Fibroblast of skin of right quadriceps (primary cell): ENCODE data around the gene SORL1-AS1.
"Not testable (repeated sequence)": the region's sequence is repeated elsewhere in the genome, so short reads cannot be mapped to it uniquely, and the experiment has no call there.

Source experiments
- DNase-seq: peaks from one replicate; pipeline ENCODE4 v3.0.0-alpha.2; 2013

The SORL1-AS1 gene

DNA sequence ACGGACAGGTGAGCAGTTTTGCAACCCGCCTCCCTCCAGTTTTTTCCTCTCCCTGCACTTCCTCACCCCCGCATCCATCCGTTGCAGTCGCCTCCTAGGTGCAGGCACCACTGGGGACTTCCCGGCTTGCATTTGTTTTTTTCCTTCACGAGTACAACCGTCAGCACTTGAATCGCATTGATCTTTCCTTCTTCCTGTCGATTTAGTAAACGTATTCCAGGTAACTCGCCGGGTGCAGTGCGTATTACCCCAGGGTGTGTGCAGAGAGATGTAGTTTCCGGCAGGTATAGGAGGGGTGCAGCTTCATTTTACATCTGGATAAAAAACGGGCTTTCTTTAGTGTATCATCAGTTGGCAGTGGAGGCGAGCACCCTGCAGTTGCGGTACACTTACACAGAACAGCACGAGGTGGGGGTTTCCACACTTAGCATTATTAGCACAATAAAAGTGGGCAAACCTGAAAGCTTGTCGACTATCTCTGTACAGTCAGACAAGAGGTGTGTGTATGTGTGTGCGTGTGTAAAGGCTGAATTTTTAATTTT, at the start of gene SORL1-AS1:
Gene SORL1-AS1 (minus strand): TSS at position 359 of the 542 bp plus-strand sequence.
- DNase-seq = no peak

GRCh38 chr11:121500717-121501116, 48.0 kb upstream of the SORL1-AS1 start:
- no peak for DNase-seq

DNA sequence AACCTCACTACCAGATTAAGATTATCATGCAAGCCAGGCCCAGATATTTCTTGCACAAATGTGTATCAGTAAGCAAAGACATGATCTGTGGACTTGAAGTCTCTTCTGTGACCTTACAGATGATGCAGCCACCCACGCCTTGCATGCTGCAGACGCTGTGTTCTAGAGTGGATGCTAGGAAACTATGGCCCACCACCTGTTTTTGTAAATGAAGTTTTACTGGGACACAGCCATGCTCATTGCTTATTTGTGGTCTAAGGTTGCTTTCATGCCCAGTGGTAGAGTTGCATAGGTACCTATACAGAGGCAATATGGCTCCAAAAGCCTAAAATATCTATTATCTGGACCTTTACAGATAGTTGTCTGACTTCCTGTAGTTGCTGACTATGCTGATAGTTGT, 47.5 kb upstream of the SORL1-AS1 start:
- DNase-seq = no peak

DNA sequence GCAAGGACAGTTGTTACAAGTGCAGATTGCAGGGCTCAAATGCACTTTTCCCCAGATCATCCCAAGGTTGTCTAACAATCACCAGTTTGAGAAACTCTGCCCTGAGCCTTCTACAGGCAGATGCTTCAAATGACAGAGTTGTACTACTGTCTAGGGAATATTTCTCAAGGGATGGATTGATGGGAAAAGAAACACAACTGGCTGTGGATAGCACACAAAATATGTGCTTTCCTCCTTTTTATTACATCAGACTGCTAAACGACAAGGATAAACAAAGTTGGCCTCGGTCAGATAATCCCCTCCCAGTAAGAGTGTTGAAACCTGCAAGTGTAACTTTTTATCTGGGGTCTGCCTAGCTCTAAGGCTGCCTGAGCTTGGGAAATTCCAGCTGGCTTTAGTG, 46.6 kb upstream of the SORL1-AS1 start:
- no peak for DNase-seq

GRCh38 chr11:121497176-121497998, 44.6 kb upstream of the SORL1-AS1 start:
- DNase-seq = no peak

DNA sequence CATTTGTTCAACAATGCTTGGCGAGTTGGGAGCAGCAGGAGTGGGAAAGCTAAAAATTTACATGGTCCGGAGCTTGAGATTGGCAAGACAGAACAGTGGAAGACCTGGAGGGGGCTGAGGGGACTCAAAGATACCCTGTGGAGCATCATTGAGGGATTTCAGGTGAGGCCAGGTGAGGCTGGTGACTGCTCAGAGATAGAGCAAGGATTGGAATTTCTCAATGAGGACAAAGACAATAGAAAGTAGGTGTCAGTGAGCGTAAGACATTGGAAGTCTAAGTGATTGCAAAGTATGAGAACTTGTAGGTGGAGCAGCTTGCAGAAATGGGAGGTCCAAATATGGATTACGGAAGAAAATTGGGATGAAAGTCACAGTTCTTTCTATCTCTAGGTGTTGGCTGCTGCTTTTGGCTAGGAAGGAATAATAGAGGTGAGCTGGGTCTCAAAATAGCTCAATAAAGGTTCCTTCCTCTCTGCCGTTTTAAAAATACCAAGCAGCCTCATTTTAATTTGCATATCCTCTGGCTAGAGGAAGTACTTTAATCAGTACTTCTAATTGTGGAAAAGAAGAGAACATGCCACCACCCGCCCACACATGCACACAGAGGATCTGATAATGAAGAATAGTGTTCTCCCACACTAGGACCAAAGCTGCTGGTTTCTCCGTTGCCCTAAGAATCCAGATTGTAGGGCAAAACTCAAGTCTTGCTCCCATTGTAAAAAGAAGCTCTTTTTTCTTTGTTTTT, 41.8 kb upstream of the SORL1-AS1 start:
- no peak for DNase-seq

- DNase-seq = no peak
Observed at GRCh38 chr11:121489823-121490222, 37.1 kb upstream of the SORL1-AS1 start.

- DNase-seq = no peak
Observed at GRCh38 chr11:121488641-121489040, 35.9 kb upstream of the SORL1-AS1 start.

- DNase-seq = no peak
Observed at GRCh38 chr11:121488170-121488569, 35.4 kb upstream of the SORL1-AS1 start.

- peak; percentile 25 for DNase-seq
Observed at GRCh38 chr11:121487191-121487590, 34.4 kb upstream of the SORL1-AS1 start.

- DNase-seq = no peak
Observed at GRCh38 chr11:121486054-121486453, 33.3 kb upstream of the SORL1-AS1 start.

DNA sequence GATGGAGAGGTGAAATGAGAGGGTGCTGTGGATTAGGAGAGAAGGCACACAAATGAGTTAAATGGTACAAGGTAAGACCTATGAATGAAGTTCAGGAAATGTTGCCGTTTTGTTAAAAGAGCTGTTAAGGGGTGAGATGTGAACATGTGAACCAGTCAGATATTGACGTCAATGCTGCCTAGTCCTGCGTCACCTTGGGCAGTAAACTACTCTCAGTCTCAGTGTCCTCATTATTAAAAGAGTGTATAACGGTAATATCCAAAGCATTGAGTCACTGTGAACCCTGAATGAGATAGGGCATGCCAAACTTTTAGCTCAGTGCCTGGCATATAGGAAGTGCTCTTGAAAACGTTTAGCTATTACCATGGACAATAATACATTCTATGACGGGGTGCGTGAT, 32.4 kb upstream of the SORL1-AS1 start:
- no peak for DNase-seq

- DNase-seq = no peak
Observed at GRCh38 chr11:121483805-121484480, 31.2 kb upstream of the SORL1-AS1 start.

DNA sequence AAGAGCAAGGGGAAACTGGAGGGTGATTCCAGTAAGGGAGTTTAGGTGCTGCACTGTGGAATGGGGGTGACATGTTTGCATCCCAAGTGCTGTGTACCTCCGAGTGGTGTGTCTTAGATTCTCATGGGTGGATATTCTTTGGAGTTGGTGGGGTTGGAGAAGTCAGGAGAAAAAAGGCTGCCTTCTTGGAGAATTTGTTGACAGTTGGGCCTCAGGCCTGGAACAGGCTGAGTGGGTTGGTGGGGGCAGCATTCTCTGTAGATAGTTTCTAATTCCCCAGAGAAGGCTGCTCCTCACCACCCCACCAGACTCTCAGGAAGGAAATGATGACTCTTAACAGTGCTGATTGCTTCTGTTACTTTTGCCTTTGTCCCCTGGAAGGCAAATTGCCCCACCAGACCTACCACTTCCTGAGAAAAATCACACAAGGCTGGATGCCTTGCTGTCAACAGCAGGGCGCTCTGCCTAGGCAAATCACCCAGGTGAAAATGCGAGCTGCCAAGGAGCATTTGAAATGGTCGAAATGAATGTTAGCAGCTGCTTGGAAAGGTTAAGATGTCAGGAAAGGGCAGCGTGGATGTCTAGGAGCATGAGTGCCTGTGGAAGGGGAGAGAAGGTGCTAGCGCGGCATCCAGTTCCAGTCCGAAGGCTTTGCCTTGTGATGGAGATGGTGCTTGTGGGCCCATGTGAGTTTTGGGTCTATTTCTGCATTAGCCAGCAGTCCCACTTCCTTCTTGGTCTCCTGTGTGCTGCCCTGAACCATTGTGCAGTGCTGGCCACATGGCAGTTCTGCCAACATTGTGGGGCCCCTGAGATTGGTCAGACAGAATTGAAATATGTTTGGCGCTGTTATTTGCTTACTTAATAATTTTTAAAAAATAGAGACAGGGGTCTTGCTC, 29.7 kb upstream of the SORL1-AS1 start:
- peak; percentile 57 for DNase-seq

- DNase-seq = not testable (repeated sequence)
Observed at GRCh38 chr11:121481484-121482230, 28.9 kb upstream of the SORL1-AS1 start.

DNA sequence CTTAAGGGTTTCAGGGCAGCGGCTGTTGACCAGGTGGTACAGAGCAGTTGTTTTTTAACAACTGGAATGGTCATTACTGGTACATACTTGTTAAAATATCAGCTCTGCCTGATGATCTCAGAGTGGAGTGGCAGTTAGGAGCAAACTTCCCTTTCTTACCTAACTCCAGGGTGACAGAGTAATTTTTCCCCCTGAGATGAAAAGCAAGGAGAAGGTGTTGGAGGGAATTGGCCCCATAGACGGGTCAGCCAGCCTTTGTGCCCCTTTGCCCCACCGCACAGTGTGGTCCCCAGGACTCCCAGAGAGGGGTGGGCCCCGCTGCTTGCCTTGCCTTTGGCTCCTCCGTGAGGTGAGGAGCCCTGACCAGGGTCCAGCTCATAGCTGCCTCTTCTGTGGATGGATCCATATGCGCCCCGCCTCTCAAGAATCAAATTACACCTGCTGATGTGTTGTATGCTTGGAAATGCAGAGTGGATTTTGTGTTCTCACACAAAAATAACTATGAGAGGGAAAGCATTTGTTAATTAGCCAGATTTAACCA, 27.0 kb upstream of the SORL1-AS1 start:
- DNase-seq = no peak

DNA sequence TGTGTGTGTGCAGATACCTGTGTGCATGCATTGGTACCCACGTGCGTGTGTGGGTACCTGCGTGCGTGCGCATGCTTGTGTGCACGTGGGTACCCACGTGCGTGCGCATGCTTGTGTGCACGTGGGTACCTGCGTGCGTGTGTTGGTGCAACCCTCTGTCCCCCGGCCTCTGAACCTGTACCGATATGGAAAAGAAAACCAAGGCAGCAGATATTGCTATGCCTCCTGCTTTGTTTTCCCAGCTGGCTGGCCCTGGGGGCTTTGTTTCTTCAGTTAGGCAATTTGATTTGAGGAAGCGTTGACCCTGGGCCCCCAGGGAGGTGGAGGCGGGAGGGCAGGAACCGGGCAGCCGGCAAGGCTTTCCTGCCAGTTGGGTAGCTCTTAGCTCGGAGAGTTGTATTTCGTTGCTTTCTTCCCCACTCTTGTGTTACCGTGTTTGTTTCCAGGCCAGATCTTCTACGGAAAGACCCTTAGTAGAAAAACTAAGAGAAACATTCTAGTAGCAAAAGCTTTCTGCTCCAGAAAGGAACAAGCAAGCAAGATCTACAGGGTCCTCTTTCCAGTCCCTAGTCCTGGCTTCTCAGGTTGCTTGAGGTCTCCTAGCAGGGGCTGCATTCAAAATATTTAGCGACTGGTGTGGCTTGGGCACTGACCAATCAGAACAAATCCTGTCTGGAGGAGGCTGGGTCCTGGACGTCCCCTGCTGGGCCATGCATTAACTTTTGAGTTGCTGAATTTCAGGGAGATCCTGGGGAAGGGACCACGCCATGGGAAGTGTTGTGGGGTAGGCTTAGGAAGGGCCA, 26.3 kb upstream of the SORL1-AS1 start:
- no peak for DNase-seq

GRCh38 chr11:121478226-121478894, 25.6 kb upstream of the SORL1-AS1 start:
- DNase-seq = no peak

DNA sequence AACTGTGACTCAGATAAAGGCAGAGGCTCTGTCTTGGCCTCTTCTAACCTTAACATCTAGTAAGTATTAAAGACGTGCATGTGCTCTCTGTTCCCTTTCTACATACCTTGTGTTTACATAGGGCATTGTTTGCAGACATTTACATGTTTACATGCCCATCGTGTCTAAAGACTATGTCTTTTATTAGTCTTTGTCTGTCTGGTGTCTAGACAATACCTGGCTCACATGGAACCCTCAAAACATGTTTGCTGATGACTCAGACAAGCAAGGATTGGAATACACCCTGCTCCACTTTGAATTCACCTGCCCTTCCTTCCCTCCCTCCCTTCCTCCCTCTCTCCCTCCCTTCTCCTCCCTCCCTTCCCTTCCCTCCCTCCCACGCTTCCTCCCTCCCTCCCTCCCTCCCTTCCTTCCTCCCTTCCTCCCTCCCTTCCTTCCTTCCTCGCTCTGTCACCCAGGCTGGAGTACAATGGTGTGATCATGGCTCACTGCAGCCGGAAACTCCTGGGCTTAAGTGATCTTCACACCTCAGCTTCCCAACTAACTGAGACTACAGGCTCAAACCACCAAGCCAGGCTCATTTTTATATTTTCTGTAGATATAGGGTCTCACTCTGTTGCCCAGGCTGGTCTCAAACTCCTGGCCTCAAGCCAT, 23.7 kb upstream of the SORL1-AS1 start:
- DNase-seq = no peak
